Lung (tissue), 12 donors: ENCODE measurements around the gene VSIG2. TPM values are rescaled to one million over a fixed set of nuclear protein-coding genes. Genes with fewer than 3 reads are reported as not detected.

Experiments used
- ATAC-seq: fragments of 200-7000 bp; cut with Tn5 transposase; one replicate; pipeline ENCODE4 v1.9.1; 2020; ENCODE audit warnings: moderate number of reproducible peaks; ENCODE audit not compliant: insufficient read depth, low FRiP score
- DNase-seq, 3 donors: peaks; one replicate each; pipeline ENCODE4 v3.0.0-alpha.2; 2013 to 2017
- H3K27ac ChIP-seq, 2 donors: one replicate each; pipeline ENCODE4 v1.5.1; 2013; ENCODE audit warnings: mild to moderate bottlenecking in 2 of 2, moderate library complexity in 2 of 2, control low read depth in 1 of 2, inconsistent platforms in 1 of 2, low read depth in 1 of 2, low read length in 1 of 2
- H3K27me3 ChIP-seq, 3 donors: one replicate each; pipeline ENCODE4 v1.5.1; 2013; ENCODE audit warnings: low read length in 2 of 3; ENCODE audit not compliant: control insufficient read depth in 3 of 3, insufficient read depth in 3 of 3
- H3K36me3 ChIP-seq, 4 donors: one replicate each; pipeline ENCODE4 v1.5.1; 2013; ENCODE audit warnings: low read length in 4 of 4, mild to moderate bottlenecking in 1 of 4, moderate library complexity in 1 of 4; ENCODE audit not compliant: control insufficient read depth in 4 of 4, insufficient read depth in 4 of 4
- H3K4me1 ChIP-seq, 5 donors: one replicate each; pipeline ENCODE4 v1.5.1; 2013; ENCODE audit warnings: low read length in 5 of 5, mild to moderate bottlenecking in 2 of 5, moderate library complexity in 1 of 5; ENCODE audit not compliant: control insufficient read depth in 5 of 5, insufficient read depth in 5 of 5
- H3K4me3 ChIP-seq: one replicate; pipeline ENCODE4 v1.5.1; 2013; ENCODE audit warnings: mild to moderate bottlenecking, control low read depth, moderate library complexity
- H3K9ac ChIP-seq, 2 donors: one replicate each; pipeline ENCODE4 v1.5.1; 2013; ENCODE audit warnings: low read length in 2 of 2, control low read depth in 1 of 2; ENCODE audit not compliant: insufficient read depth in 1 of 2
- H3K9me3 ChIP-seq, 4 donors: one replicate each; pipeline ENCODE4 v1.5.1; 2013; ENCODE audit warnings: low read length in 3 of 4, mild to moderate bottlenecking in 1 of 4, moderate library complexity in 1 of 4; ENCODE audit not compliant: control insufficient read depth in 4 of 4, insufficient read depth in 3 of 4
- CTCF ChIP-seq: IDR thresholded peaks from 2 replicates; pipeline ENCODE4 v1.5.1; 2012; ENCODE audit warnings: mild to moderate bottlenecking; ENCODE audit errors: control extremely low read depth, extremely low read depth
- WGBS, 2 donors: extraction: QIAGEN DNeasy Blood & Tissue Kit; methylation state at CpG; one replicate each; pipeline ENCODE4 v1.1.7; 2013; 5-methylcytosine and 5-hydroxymethylcytosine counted together
- polyA plus RNA-seq, 2 donors: library from polyadenylated mRNA; stranded (reverse); fragments of 200-250 nt; gene quantifications; one replicate each; pipeline ENCODE4 v1.2.1, GENCODE V29; 2013
- total RNA-seq, 2 donors: library from RNA; depleted of rRNA in 1 of 2; stranded (reverse); fragments of >200 nt in 1 of 2; gene quantifications; one replicate each; pipeline ENCODE4 v1.2.1, GENCODE V29; 2014 to 2021
- donor health status: control.
- donor health status: control.
- donor health status: Bipolar disorder and iron deficiency.
- donor health status: healthy.
- donor health status: DM: yes; HTN: yes; CAD: no.

The VSIG2 gene
- total and polyA plus RNA-seq, 4 donors, result 20.2 to 39.8 (median 25.6) TPM

DNA sequence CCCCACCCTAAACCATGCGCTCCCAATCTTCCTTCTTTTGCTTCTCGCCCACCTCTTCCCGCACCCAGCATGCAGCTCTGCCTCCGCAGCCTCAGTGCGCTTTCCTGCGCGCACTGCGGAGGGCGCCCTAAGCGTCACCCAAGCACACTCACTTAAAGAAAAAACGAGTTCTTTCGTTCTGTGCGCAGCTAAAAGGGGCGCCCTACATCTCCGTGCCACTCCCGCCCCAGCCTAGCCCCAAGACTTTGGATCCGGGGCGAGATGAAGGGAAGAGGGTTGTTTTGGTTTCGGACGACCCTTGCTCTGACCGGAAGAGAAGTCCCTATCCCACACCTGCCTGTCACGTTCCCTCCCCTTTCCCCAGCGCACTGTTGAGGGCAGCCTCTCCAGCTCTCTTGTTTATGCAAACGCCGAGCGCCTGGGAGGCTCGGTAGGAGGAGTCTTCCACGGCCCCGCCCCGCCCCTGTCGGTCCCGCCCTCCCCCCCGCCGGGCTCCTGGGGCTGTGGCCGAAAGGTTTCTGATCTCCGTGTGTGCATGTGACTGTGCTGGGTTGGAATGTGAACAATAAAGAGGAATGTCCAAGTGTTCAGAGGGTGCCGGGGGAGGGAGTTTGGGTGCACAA is 5.3 kb downstream of the VSIG2 start:
- Histone ChIP-seq H3K9ac (no peak overlapping the region), H3K4me1 (peaks cover 0 to 21% (median 13%) of the 10 kb centered on the region in 5 donors), H3K4me3 (peak overlapping the region; percentile 15), H3K27me3 (peaks cover 0 to 88% (median 77%) of the 10 kb centered on the region in 3 donors), H3K36me3 (no peaks in the 10 kb centered on the region), H3K9me3 (no peaks in the 10 kb centered on the region), H3K27ac (peak overlapping the region in 1 of 2 donors; percentile 84)
- DNase-seq, result peak; percentile 63 to 79 (median 74)
- WGBS, 2 donors, result 1 to 2% methylated on average over 37 of the region's 37 CpGs
- ATAC-seq, result peak; percentile 77
- TF ChIP-seq CTCF, result peak; percentile 55

GRCh38 chr11:124745835-124746620 is 6.0 kb downstream of the VSIG2 start:
- H3K9ac ChIP-seq, result peak overlapping the region in 1 of 2 donors; percentile 6
- no peaks in the 10 kb centered on the region for H3K36me3 ChIP-seq
- ATAC-seq (no peak), DNase-seq (peak in 1 of 3 donors; percentile 37)
- H3K27me3 ChIP-seq, result peaks cover 0 to 89% (median 73%) of the 10 kb centered on the region in 3 donors
- 12 to 20% methylated on average over 38 to 41 of the region's 41 CpGs for WGBS, 2 donors
- TF ChIP-seq CTCF, result no peak
- peak overlapping the region; percentile 15 for H3K4me3 ChIP-seq
- H3K9me3 ChIP-seq, result no peaks in the 10 kb centered on the region
- H3K27ac ChIP-seq, result peak overlapping the region in 1 of 2 donors; percentile 84
- peaks cover 0 to 21% (median 13%) of the 10 kb centered on the region in 5 donors for H3K4me1 ChIP-seq

GRCh38 chr11:124745270-124745834 is 6.7 kb downstream of the VSIG2 start:
- H3K9ac ChIP-seq, result no peak overlapping the region
- no peaks in the 10 kb centered on the region for H3K36me3 ChIP-seq
- H3K4me1 ChIP-seq, result peaks cover 0 to 25% (median 13%) of the 10 kb centered on the region in 5 donors
- 70 to 78% methylated on average over 44 of the region's 44 CpGs for WGBS, 2 donors
- H3K4me3 ChIP-seq, result no peak overlapping the region
- no peaks in the 10 kb centered on the region for H3K9me3 ChIP-seq
- TF ChIP-seq CTCF, result no peak
- no peak for DNase-seq
- H3K27me3 ChIP-seq, result peaks cover 0 to 92% (median 66%) of the 10 kb centered on the region in 3 donors
- no peak for ATAC-seq
- no peak overlapping the region for H3K27ac ChIP-seq
